NCI-H2196 (cell line): ENCODE results near the gene STK35.
"Not testable (repeated sequence)": the region's sequence is repeated elsewhere in the genome, so short reads cannot be mapped to it uniquely, and the experiment has no call there.

Experiments
- DNase-seq: peaks from one replicate; lab custom pipeline; 2025; ENCODE audit not compliant: unreplicated experiment; lab: John Stamatoyannopoulos, UW

The STK35 gene

DNA sequence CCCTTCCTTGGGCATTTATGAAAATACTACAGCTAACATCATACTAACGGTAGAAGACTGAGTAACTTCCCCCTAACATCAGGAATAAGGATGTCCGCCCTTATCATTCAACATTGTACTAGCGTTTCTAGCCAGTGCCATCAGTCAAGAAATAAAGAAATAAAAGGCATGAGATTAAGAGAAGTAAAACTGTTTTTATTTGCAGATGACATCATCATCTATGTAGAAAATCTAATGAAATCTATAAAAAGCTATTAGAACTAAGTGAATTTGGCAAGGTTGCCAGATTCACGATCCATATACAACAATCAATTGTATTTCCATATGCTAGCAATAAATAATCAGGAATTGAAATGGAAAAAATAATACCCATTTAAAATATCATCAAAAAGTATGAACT, 54.6 kb downstream of the STK35 start:
- DNase-seq, result no peak

- DNase-seq, result no peak
Observed at GRCh38 chr20:2156666-2157624, 55.3 kb downstream of the STK35 start.

DNA sequence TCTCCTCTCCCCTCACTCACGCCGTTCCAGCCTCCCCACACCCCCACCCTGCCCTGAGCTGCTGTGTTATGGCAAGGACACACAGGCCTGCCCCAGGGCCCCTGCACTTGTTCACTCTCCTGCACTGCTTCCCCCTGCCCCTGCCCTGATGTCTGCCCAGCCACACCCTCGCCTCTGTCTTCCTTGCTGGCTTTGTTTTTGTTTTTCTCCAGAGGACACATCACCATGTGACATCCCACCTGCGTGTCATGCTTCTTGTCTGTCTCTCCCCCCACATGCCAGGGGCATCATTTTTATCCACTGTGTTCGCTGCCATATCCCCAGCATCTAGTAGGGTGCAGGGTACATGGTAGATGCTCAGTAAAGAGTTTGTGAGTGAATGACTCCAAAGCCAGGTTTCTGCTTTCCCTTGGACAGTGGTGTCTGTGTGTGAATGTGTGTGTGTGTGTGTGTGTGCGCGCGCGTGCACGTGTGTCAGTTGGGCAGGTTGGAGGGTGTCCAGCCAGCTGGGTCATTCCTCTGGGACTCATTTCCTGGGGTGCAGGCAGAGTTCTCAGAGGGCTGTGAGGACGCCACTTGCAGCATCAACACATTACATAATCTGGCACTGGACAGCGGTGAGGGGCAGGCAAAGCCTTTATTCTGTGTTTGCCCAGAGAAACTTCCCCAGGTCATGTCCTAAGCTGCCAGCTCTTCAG, 60.6 kb downstream of the STK35 start:
- DNase-seq, result no peak

DNA sequence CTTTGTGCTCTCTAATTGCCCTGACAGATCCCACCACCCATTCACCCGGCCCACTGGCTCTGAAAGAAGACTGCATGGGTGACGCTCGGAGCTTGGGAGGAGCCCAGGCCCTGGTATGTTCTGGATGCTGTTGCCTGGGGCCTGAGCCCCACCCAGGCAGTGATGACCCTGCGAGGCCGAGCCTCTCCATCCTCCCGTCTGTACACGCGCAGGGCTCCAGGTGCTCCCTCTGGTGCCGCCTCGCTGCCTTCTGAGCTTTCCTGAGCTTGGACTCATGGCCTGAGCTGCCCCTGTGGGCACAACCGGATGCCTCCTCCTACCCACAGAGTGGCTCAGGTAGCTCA, 61.2 kb downstream of the STK35 start:
- no peak for DNase-seq

GRCh38 chr20:2163312-2163711, 61.7 kb downstream of the STK35 start:
- no peak for DNase-seq

DNA sequence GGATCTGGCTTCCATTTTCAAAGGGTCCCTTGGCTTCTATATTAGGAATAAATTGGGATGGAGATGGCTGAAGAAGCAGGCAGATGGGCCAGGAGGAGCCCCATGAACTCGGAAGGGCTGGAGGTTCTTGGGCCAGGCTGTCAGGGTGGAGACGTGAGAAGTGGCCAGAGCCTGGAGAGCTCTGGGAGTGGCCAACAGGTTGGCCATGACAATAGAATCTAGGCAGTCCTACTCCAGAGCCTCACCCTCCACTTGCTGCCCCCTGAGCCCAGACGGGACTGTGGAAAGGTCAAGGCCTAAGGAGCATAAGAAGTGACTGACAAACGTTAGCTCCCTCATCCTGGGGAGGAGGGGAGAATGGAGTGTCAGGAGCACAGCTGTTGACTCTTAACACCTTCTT, 62.1 kb downstream of the STK35 start:
- DNase-seq, result no peak

DNA sequence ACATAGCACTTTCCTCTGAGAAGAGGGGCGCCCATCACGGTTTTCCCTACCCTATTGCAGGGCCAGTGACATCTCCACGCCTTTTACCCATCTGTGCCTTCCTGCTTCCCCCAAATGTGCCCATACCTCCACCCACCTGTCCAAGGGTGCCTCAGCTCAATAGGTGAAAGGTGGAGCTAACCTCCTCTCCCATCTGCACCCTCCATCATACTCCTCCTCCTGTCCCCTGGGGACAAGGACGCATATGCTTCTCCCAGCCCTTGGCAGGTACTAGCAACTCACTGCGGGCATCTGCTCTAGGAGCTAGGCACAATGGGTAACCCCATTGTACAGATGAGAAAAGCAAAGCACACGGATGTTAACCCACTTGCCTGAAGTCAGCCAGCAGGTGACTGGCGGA, 62.8 kb downstream of the STK35 start:
- no peak for DNase-seq

DNA sequence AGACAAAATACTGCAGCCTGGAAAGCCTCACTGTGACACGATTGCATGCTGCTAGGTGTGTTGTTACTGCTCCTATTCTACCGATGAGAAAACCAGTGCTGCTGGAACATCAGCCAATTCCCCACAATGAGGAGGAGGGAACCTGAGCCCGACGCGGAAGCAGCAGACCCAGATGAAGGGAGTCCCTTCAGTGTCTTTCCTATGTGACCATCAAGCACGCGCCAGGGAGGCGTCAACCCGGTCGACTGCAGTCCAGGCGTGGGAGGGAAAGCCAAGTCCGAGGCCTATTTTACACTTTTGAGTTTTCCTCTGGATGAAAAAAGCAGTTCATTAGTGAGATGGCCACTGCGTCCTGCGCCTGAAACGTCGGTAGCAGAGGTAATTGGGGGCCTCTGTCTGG, 63.3 kb downstream of the STK35 start:
- DNase-seq, result no peak

- no peak for DNase-seq
Observed at GRCh38 chr20:2165871-2166270, 64.2 kb downstream of the STK35 start.

- DNase-seq, result no peak
Observed at GRCh38 chr20:2167112-2167511, 65.5 kb downstream of the STK35 start.

GRCh38 chr20:2168946-2169345, 67.3 kb downstream of the STK35 start:
- DNase-seq, result no peak

DNA sequence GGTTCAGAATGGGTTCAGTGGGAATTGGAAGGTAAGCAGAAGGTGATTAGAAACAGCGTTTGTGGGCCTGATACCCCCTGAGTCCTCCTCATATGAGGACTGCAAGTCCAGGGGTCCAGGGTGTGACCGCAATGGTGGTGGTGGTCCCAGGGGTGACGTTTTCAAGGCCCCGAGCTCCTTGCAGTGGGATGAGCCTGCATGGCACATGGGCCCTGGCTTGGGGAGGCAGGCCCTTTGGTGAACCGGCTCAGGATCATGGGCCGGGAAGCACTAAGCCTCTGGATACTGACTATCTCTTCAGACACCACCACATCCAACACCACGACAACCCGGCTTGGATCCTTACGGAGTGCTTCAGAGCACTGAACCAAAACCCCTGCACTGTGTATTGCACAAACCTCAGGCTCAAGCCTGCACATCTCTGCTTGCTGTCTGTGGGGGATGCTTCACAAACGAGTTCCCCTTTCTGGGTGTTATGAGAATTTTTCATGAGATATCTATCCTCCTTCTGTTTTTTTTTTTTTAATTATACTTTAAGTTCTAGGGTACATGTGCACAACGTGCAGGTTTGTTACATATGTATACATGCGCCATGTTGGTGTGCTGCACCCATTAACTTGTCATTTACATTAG, 67.9 kb downstream of the STK35 start:
- DNase-seq, result no peak

DNA sequence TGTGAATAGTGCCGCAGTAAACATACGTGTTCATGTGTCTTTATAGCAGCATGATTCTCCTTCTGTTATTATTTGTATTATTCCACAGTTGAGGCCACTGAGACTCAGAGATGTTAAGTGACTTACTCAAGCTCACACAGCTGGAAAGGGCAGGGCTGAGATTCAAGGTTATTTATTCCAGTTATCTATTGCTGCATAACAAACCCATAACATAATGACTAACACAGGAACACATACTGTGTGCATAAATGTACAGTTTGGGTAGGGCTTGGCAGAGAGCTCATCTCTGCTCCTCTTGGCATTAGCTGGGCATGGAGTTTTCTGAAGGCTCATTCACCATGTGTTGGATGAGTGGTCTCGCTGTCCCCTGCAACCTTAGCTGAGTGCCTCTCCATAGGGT, 68.8 kb downstream of the STK35 start:
- no peak for DNase-seq

GRCh38 chr20:2171266-2171790, 69.7 kb downstream of the STK35 start:
- DNase-seq, result no peak

DNA sequence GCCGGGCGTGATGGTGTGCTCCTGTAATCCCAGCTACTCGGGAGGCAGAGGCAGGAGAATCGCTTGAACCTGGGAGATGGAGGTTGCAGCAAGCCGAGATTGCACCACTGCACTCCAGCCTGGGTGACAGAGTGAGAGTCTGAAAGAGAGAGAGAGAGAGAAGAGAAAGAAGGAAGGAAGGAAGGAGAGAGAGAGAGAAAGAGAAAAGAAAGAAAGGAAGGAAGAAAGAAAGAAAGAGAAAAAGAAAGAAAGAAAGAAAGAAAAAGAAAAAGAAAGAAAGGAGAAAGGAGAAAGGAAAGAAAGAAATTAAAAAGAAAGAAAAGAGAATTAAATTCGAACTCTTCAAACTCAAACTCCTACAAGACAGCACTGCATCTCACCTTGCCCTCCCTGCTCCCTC, 70.2 kb downstream of the STK35 start:
- DNase-seq, result not testable (repeated sequence)

DNA sequence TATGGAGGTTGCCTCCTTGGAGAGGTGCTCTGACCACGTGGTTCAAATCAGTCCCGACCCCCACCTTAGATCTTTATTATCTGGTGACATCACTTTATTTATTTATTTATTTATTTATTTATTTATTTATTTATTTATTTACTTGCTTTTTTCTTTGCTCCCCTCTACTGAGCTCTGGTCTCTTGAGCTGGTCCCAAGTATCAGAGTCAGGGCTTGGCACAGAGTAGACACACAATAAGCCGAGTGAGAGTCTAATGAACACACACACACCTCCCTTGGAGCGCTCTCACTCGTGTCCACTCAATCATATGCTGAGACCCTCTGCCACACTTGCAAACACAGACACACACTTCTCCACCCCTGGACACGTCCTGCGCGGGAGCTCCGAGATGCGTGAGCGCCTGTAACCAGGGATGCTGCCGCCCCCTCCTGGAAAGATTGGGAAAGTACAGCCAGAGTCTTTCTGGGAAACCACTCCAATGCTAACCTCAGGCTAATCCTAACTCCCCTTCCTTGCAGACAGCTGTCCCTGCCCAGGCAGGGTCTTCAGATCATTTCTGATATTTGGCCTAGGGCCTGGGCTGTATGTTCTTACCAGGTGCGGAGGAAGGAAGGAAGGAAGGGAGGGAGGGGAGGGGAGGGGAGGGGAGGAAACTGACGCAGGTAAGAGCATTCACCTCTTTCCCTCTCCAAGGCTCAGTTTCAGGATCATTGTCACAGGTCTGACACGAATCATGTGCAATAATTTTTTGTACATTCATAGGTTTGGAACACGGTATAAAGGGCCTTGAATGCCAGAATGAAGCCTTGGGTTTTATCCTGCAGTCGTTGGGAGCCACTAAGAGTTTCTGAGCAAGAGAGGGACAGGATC, 70.9 kb downstream of the STK35 start:
- peak; percentile 60 for DNase-seq

- DNase-seq, result no peak
Observed at GRCh38 chr20:2173186-2173585, 71.6 kb downstream of the STK35 start.

DNA sequence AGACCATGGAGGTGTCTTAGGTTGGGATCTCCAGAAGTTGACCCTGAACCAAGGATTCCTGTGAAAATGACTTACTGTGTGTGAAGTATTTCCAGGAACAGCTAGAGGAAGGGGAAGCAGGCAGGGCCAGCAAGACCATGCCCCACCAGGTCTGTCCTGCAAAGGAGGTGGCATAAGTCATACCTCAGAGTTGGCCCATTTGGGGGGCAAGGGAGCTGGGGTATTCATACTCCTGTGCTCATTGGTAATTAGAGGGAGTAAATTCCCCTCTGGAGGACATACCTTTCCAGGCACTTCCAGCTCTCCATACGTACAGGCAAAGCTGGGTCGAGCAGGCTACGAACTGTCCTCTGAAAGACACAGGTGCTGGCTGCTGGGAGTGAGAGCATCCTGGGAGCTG, 72.4 kb downstream of the STK35 start:
- DNase-seq, result no peak

- no peak for DNase-seq
Observed at GRCh38 chr20:2176946-2177345, 75.3 kb downstream of the STK35 start.

- no peak for DNase-seq
Observed at GRCh38 chr20:2178318-2179232, 76.9 kb downstream of the STK35 start.
